HFFc6 (cell line): ENCODE data around the gene TMEM203. TPM values are rescaled to one million over a fixed set of nuclear protein-coding genes. Genes with fewer than 3 reads are reported as not detected.
"Not testable (repeated sequence)": the region's sequence is repeated elsewhere in the genome, so short reads cannot be mapped to it uniquely, and the experiment has no call there.

Experiments used
- DNase-seq: peaks from one replicate; pipeline ENCODE4 v3.0.0-alpha.2; 2018
- H3K27ac Mint-ChIP-seq: 2 replicates; pipeline ENCODE4 v1.8.0; 2020; ENCODE audit warnings: mild to moderate bottlenecking, mixed read lengths
- H3K27me3 Mint-ChIP-seq: 2 replicates; pipeline ENCODE4 v1.8.0; 2021; ENCODE audit warnings: mild to moderate bottlenecking, moderate library complexity, mixed read lengths; ENCODE audit not compliant: insufficient read depth
- H3K36me3 Mint-ChIP-seq: 2 replicates; pipeline ENCODE4 v1.8.0; 2021; ENCODE audit warnings: low read depth, mixed read lengths
- H3K4me1 Mint-ChIP-seq: 2 replicates; pipeline ENCODE4 v1.8.0; 2020; ENCODE audit warnings: low read depth, mixed read lengths
- H3K4me3 Mint-ChIP-seq: 2 replicates; pipeline ENCODE4 v1.8.0; 2020; ENCODE audit warnings: mild to moderate bottlenecking, moderate library complexity, mixed read lengths
- H3K9me3 Mint-ChIP-seq: 2 replicates; pipeline ENCODE4 v1.8.0; 2020; ENCODE audit warnings: mild to moderate bottlenecking, mixed read lengths
- CTCF ChIP-seq: fragments of 200-600 bp; sonication (generic); IDR thresholded peaks from 2 replicates; pipeline ENCODE4 v1.5.0; 2021; ENCODE audit warnings: antibody characterized with exemption, mild to moderate bottlenecking
- total RNA-seq, 6 experiments: library from RNA; stranded (reverse); fragmentation: NEBNext Ultra II Directional; extraction: Animal tissue kit (Norgen Biotek cat#: 25700); gene quantifications; 2 replicates in 1 of 6; 3 replicates in 5 of 6; pipeline ENCODE4 v1.2.3, GENCODE V29; 2021

Gene TMEM203
- total RNA-seq, 6 experiments from 2014 or later: 38.7 to 47.4 (median 40.1) TPM

- DNase-seq: peak; percentile 28
- H3K27me3 Mint-ChIP-seq: peaks cover 21% of the 10 kb centered on the region
- H3K4me3 Mint-ChIP-seq: peak overlapping the region; percentile 94
- H3K9me3 Mint-ChIP-seq: peaks cover 11% of the 10 kb centered on the region
- H3K36me3 Mint-ChIP-seq: peaks cover 21% of the 10 kb centered on the region
- peaks cover 31% of the 10 kb centered on the region for H3K4me1 Mint-ChIP-seq
- no peak for TF ChIP-seq CTCF
- peak overlapping the region; percentile 89 for H3K27ac Mint-ChIP-seq
Observed at GRCh38 chr9:137241490-137242268, 36.2 kb upstream of the TMEM203 start.

- Mint-ChIP-seq H3K4me1 (peaks cover 31% of the 10 kb centered on the region), H3K27me3 (peaks cover 21% of the 10 kb centered on the region), H3K9me3 (peaks cover 11% of the 10 kb centered on the region), H3K27ac (peak within 1 kb of the TSS; percentile 93), H3K36me3 (peaks cover 21% of the 10 kb centered on the region), H3K4me3 (peak within 1 kb of the TSS; percentile 94)
- TF ChIP-seq CTCF: no peak
- DNase-seq: peak; percentile 100
Observed at GRCh38 chr9:137240841-137241489, 35.5 kb upstream of the TMEM203 start, which contains the start of gene TUBB4B. TUBB4B (plus strand) TSS chr9:137241287; CDS start chr9:137241361, 74 bp downstream.

GRCh38 chr9:137240318-137240840 is 34.9 kb upstream of the TMEM203 start:
- TF ChIP-seq CTCF: peak; percentile 33; the same call in 1 of the 2 replicates
- Mint-ChIP-seq H3K9me3 (peaks cover 11% of the 10 kb centered on the region), H3K4me3 (peak overlapping the region; percentile 92), H3K27ac (peak overlapping the region; percentile 93), H3K4me1 (peaks cover 31% of the 10 kb centered on the region), H3K36me3 (peaks cover 21% of the 10 kb centered on the region), H3K27me3 (peaks cover 21% of the 10 kb centered on the region)
- peak; percentile 56 for DNase-seq

- Mint-ChIP-seq H3K27ac (peak overlapping the region; percentile 93), H3K4me1 (peaks cover 31% of the 10 kb centered on the region), H3K4me3 (peak overlapping the region; percentile 92), H3K9me3 (peaks cover 11% of the 10 kb centered on the region), H3K27me3 (peaks cover 21% of the 10 kb centered on the region), H3K36me3 (peaks cover 21% of the 10 kb centered on the region)
- DNase-seq: not testable (repeated sequence)
Observed at GRCh38 chr9:137239541-137240200, 34.2 kb upstream of the TMEM203 start.

GRCh38 chr9:137237759-137238726 is 32.6 kb upstream of the TMEM203 start:
- peaks cover 11% of the 10 kb centered on the region for H3K9me3 Mint-ChIP-seq
- TF ChIP-seq CTCF: no peak
- no peak overlapping the region for H3K27ac Mint-ChIP-seq
- no peak for DNase-seq
- H3K27me3 Mint-ChIP-seq: peaks cover 14% of the 10 kb centered on the region
- peaks cover 18% of the 10 kb centered on the region for H3K4me1 Mint-ChIP-seq
- H3K4me3 Mint-ChIP-seq: no peak overlapping the region
- peaks cover 11% of the 10 kb centered on the region for H3K36me3 Mint-ChIP-seq
